ENCODE measurements around the gene DIP2C.
"Not testable (repeated sequence)": the region's sequence is repeated elsewhere in the genome, so short reads cannot be mapped to it uniquely, and the experiment has no call there.

Gene DIP2C

DNA sequence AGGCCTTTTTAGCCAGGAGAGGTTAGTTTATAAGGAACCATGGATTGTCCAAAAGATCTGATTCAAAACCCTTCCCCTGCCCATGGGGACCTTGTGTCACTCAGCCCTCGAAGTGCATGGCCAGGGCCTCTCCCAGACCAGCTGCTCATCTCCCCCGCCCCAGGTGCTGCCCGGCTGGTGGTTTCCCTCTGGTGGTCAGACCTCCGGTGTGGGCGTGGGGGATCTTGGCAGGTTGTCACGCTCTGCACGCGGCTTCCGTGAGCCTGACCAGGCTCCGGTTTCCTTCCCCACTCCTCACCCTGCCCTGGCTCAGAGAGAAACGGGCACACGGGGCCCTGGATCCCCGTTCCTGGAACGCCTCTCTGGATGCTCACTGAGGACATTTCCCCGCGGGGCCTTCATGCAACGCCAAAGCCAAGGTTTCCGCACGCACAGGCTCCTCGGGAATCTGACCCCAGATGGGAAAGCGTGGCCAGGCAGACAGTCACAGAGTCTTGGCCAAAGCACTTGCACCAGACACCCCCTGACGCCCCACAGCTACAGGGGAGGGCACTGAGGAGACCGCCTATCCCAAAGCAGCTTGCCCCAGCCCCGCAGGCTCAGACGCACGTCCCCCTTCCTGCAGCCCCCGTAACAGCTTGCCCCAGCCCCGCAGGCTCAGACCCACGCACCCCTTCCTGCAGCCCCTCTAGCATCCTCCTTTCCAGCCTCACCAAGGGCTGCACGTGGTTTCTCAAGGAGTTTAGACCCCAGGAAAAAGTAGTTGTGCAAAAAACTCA, 7.8 kb upstream of the DIP2C start:
- no peak for DNase-seq (ENCODE audit: low read depth in 2 of 2)

GRCh38 chr10:695396-695795, 5.9 kb upstream of the DIP2C start:
- no peak for DNase-seq (ENCODE audit: low read depth in 2 of 2)

GRCh38 chr10:693506-693905, 4.0 kb upstream of the DIP2C start:
- no peak for DNase-seq (ENCODE audit: low read depth in 2 of 2)

GRCh38 chr10:692682-693351, 3.3 kb upstream of the DIP2C start:
- no peak for DNase-seq (ENCODE audit: low read depth in 2 of 2)

DNA sequence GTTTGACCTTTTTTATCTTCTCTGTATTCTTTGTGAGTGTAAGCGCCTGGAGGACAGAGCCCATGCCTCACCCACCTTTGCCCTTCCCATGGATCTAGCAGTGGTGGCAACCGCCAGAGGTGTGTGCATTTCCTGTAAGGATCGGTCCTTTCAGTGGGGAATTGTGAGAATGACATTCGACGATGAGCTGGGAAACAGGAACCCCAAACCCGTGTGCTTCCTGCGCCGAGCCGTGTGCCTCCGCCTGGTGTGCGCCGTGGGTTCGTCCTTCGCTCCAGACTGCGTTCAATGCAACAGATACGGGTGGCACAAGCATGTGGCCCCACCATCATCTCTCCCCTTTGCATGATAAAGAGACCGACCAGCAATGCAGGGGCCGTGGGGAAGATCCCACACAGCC, 1.7 kb upstream of the DIP2C start:
- DNase-seq (ENCODE audit: low read depth in 2 of 2) = no peak

DNA sequence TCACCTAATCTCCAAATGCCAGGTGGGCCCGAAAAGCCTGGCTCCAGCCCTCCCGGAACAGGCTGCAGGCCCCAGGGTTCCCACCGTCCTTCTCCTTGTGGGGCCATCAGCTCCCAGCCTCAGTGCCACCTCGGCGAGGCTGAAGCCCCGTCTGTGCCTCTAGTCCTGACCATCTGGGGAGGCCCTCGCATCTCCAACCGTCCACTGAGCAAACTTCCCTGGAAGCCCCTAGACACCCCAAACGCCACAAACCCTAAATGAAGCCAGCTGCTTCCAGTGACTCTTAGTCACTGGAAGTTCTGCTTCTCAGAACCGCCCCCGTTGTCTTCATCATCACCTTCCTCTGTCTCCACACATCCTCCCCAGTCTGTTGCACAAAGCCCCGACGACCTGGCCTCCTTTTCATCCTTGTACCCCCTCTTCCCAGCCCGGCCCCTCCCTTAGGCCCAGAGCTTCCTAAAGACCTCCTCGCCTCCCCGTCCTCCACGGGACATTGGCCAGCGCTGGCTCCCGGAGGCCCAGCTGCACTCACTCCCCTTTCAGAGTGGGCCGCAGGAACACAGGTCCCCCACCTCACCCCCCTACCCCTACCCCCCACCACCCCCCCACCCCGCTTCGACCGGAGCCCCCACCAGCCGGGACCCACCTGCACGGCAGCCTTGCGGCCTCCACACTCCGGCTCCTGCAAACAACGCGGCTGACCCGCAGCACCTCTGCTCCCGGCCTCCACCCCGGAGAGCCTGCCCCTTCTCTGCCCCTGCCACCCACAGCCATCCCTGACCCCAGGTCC, 1.1 kb upstream of the DIP2C start:
- DNase-seq (ENCODE audit: low read depth in 2 of 2) = no peak

DNA sequence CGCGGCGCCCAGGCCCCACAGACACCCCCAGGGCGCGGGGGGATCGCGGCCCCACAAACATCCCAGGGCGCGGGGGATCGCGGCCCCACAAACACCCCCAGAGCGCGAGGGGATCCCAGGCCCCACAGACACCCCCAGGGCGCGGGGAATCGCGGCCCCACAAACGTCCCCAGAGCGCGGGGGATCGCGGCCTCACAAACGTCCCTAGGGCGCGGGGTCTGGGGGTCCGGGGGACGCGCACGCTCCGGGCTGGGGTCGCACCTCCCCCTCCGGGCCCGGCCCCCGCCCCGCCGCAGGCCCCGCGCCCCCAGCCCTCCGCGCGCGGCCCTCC, 382 bp downstream of the DIP2C start:
- DNase-seq (ENCODE audit: low read depth in 2 of 2) = no peak

GRCh38 chr10:688312-689120, 952 bp downstream of the DIP2C start:
- no peak for DNase-seq (ENCODE audit: low read depth in 2 of 2)

DNA sequence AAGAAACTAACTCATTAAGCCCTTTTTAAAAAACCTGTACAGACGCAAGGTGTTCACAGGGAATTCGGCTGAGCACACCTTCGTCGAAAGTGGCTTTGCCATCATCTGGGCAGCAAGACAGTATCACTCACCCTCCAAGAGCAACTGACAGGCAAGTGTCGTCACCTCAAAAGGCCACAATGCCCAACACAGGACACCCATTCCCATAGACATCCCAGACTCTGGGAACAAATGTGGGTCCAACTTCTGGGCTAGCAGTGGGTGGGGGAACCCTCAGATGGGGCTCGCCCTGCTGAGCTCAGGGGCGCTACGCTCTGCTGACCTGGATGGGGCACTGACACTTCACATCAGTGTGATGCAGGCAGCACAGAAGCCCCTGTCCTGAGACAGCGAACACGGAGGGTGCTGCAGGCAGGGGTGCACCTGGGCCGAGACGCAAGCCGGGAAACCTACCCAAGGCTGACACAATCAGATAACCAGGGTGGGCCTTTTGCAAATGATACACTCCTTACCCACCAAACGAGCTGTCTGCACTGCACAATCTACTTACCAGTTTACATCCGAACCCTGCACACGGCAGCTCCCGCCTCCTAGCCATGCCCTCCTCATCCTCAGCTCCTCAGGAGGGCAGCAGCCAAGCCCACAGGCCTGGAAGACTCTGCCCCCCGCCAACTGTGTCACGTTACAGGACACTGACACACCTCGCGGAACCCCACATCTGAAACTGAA, 1.7 kb downstream of the DIP2C start:
- no peak for DNase-seq (ENCODE audit: low read depth in 2 of 2)

DNA sequence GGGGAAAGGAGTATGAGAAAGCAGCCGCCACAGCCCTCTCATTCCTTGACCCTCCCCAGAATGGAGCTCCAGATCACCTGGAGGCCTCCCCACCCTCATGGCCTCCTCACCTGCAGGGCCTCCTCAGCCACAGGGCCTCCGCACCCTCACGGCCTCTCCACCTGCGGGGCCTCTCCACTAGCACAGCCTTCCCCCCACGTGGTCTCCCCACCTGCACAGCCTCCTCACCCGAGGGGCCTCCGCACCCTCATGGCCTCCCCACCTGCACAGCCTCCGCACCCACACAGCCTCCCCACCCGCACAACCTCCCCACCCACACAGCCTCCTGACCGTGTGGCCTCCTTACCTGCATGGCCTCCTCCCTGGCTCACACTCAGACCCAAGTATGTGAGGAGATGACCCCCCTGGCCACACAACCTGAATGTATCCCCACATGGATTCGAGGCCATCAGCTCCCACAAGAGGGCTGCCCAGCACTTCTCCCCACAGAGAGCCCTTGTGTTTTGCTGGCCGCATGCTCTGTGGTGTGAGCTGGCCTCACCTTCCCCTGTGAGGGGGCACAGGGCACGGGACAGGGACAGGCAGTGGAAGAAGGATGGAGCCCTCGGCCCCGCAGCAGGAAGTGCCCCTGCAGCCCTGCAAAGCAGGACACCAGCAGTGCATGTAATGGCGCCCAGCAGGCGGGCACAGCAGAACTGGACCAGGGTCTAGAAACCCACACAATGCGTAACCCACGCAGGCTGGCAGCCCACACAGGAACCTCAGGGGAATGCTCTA, 3.1 kb downstream of the DIP2C start:
- no peak for DNase-seq (ENCODE audit: low read depth in 2 of 2)

GRCh38 chr10:685613-686012, 3.9 kb downstream of the DIP2C start:
- DNase-seq (ENCODE audit: low read depth in 2 of 2) = no peak

DNA sequence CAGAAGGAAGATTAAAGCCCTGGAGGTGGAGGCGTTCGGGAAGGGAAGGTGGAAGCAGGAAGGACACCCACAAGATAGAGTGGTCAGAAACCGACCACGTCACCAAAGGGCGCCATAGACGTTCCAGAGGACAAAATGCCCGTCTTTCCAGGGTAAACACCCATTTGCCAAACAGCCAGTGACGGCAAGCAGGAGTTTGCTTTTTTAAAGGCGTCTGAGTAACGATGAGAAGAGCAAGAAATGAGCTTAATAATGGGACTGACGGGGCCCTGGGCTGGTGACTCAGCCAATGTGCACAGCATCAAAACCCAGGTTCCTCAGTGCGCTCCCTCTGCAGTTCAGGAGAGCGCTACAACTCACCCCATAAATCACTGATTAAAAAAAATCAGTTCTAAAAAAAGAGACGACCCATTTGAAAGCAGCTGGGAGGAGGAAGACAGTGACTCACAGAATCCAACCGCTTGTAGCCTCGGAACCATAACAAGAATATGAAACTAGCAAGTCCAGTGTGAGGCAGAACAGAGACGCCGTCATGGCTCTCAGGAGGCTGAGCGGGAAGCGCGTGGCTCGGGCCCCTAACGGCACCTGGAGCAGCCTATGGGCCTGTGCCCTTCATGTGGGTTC, 5.9 kb downstream of the DIP2C start:
- no peak for DNase-seq (ENCODE audit: low read depth in 2 of 2)

DNA sequence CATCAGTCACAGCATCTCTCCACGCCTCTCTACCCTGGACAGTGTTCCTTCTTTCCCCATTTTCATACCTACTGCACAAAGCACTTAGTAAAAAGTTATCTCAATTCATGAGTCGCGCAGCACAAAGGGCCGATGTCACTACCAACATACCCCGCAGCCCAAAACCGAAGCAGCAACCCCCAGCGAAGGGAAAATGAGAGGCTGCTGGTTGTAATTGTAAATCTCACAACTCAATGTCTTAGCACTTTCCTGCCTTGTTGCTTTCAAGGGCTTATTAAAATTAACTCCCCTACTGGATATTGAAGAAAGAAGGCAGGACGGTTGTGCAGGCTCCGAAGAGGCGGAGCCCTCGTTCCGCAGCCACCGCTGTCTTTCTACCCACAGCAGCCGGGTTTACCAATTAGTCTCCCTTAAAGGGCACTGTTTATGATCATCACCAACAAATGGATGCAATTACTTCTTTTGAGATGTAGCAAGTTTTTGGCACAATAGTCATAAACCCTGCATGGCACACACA, 6.5 kb downstream of the DIP2C start:
- DNase-seq (ENCODE audit: low read depth in 2 of 2) = no peak

- no peak for DNase-seq (ENCODE audit: low read depth in 2 of 2)
These were observed 7.7 kb downstream of the DIP2C start for GRCh38 chr10:681670-682318.

DNA sequence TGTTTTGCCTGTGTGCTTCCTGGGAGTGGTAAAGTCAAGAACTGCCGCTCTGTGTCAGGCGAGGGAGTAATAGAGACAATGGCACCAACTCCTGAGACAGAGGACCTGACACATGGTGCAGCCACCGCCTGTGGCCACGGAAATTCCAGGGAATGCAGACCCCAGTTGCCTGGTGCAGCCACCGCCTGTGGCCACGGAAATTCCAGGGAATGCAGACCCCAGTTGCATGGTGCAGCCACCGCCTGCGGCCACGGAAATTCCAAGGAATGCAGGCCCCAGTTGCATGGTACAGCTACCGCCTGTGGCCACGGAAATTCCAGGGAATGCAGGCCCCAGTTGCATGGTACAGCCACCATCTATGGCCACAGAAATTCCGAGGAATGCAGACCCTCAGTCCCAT, 8.7 kb downstream of the DIP2C start:
- no peak for DNase-seq (ENCODE audit: low read depth in 2 of 2)

DNA sequence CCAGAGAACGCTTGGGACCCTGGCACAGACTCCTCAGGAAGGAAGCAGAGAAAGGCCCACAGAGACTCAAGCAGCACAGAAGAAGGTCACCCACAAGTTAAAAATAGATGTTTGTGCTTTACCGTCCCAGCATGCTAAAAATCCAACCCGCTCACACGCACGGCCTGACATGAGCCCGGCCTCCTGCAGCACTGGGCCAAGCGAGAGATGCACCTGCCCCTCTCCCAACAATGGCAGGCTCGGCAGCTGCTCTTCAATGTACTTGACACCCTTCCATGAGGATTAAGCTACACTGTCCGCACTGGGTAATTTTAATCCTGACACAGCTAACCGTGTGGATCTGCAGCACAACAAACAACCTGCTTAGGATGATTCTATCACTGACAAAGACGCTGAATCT, 9.3 kb downstream of the DIP2C start:
- no peak for DNase-seq (ENCODE audit: low read depth in 2 of 2)

DNA sequence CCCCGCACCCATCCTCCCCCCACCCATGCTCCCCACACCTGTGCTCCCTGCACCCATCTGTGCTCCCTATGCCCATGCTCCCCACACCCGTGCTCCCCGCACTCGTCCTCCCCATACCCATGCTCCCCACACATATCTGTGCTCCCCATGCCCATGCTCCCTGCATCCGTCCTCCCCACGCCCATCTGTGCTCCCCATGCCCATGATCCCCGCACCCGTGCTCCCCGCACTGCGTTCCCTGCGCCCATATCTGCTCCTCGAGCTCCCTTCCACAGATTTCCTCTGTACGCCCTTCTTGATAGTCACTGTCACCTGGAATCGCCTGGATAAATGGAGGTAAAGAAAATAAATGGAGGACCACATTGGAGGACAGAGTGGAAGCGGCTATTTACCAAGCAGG, 9.9 kb downstream of the DIP2C start:
- no peak for DNase-seq (ENCODE audit: low read depth in 2 of 2)

GRCh38 chr10:678662-679005, 10.8 kb downstream of the DIP2C start:
- DNase-seq (ENCODE audit: low read depth in 2 of 2) = not testable (repeated sequence)
